ENCODE data around the gene VHLL. TPM values are rescaled to one million over a fixed set of nuclear protein-coding genes. Genes with fewer than 3 reads are reported as not detected.

VHLL gene
- total RNA-seq, 2 donors from 2014 or later: not detected

- DNase-seq (ENCODE audit: low spot score): no peak
Observed at GRCh38 chr1:156262461-156263287, 36.4 kb downstream of the VHLL start.

DNA sequence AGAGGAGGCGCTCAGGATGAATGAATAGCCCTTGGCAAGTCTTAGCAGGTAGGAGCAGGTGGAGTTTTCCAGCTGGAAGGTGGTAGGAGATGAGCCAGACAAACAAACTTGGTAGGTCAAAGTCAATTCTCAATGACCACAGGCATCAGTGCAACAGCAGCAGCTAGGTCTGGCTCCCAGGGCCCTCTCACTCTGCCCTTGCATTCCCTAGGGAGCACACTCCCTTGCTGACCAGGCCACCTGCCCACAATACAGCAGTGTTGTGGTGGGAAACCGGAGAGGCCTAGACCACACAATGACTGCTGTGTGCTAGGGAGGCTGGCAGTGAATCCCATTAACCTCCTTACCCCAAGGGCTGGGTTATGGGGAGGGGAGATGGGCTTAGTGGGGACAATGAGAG is 38.2 kb downstream of the VHLL start:
- intact Hi-C loops (cut with DNase I): no loop called here

More at GRCh38 chr1:156262461-156263287, 36.4 kb downstream of the VHLL start:
- intact Hi-C loops (cut with DNase I): no loop called here

GRCh38 chr1:156259805-156260204 is 39.3 kb downstream of the VHLL start:
- no peak for DNase-seq (ENCODE audit: low spot score)
- intact Hi-C loops (cut with DNase I): no loop called here

More for the DNA sequence above, 38.2 kb downstream of the VHLL start:
- no peak for DNase-seq (ENCODE audit: low spot score)

DNA sequence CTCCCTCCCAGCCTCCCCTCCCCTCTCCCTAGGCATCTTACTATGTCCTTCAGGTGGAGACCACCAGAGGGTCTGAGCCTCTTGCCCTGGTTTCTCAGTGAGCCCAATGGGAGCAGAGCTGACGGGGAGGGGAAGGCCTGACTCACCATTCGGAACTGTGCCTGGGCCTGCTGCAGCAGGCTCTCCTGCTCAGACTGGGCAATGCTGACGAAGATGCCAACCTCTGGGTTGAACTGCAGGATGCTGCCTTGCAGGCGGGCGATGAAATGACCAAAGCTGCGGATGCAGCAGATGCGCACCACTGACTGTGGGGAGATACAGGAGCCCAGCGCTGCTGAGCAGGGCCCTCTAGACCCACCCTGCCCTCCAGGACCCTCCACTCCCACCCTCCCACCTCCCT is 40.2 kb downstream of the VHLL start:
- intact Hi-C loops (cut with DNase I): no loop called here
- no peak for DNase-seq (ENCODE audit: low spot score)

GRCh38 chr1:156257711-156258110 is 41.4 kb downstream of the VHLL start:
- intact Hi-C loops (cut with DNase I): no loop called here
- DNase-seq (ENCODE audit: low spot score): no peak

DNA sequence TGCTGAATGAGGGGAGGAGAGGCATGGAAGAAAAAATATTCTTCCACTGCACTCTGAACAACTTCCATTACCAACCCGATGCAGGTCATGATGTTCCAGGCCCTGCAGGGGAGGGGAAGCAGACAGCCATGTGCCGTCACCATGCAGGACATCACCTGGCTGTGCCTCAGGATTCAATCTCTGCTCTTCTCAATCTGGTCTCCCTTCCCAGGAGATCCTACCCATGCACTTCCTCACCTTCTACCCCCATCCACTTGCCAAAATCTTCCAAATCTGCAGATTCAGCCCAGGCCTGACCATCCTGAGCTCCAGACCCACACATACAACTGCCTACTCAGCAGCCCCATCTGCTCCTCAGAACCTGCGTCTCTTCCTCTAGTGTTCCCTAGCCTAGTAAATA is 45.5 kb downstream of the VHLL start:
- DNase-seq (ENCODE audit: low spot score): no peak
- intact Hi-C loops (cut with DNase I): no loop called here

GRCh38 chr1:156251527-156251926 is 47.6 kb downstream of the VHLL start:
- intact Hi-C loops (cut with DNase I): no loop called here
- DNase-seq (ENCODE audit: low spot score): no peak

GRCh38 chr1:156249593-156249992 is 49.5 kb downstream of the VHLL start:
- no peak for DNase-seq (ENCODE audit: low spot score)
- intact Hi-C loops (cut with DNase I): no loop called here

Other genes starting within 250 kb of the VHLL start
- 10 to 100 TPM; 18.0 to 29.1 TPM for gene UBQLN4, start 245.5 kb downstream of the VHLL start, total RNA-seq
- 10 to 100 TPM; 34.7 to 38.4 TPM for gene LAMTOR2, start 244.5 kb downstream of the VHLL start, total RNA-seq
- not detected for gene RAB25, start 238.1 kb downstream of the VHLL start, total RNA-seq
- under 1 TPM; 0.23 to 0.76 TPM for gene MEX3A, start 216.8 kb downstream of the VHLL start, total RNA-seq
- 100 to 1,000 TPM; 500 to 599 TPM for gene LMNA, start 184.6 kb downstream of the VHLL start, total RNA-seq
- 1 to 10 TPM; 5.8 to 8.0 TPM for gene SEMA4A, start 145.7 kb downstream of the VHLL start, total RNA-seq
- gene SLC25A44, start 105.2 kb downstream of the VHLL start, total RNA-seq: 10 to 100 TPM; 16.1 to 21.2 TPM
- gene PMF1, start 86.3 kb downstream of the VHLL start, total RNA-seq: 10 to 100 TPM; 31.8 to 34.6 TPM
- under 1 TPM in 1 of 2 donors, not detected in 1; 0.71 TPM for gene BGLAP, start 57.1 kb downstream of the VHLL start, total RNA-seq
- gene PAQR6, start 51.3 kb downstream of the VHLL start, total RNA-seq: 1 to 10 TPM in 1 of 2 donors, under 1 TPM in 1; 0.43 to 1.9 TPM
- 10 to 100 TPM; 44.0 to 50.9 TPM for gene SMG5, start 16.5 kb downstream of the VHLL start, total RNA-seq
- gene TMEM79, start 15.0 kb downstream of the VHLL start, total RNA-seq: 1 to 10 TPM; 1.6 to 2.7 TPM
- 10 to 100 TPM; 34.2 to 51.5 TPM for gene GLMP, start 3.6 kb downstream of the VHLL start, total RNA-seq
- gene CCT3, start 39.0 kb upstream of the VHLL start, total RNA-seq: 100 to 1,000 TPM; 124 to 133 TPM
- not detected for gene TSACC, start 39.2 kb upstream of the VHLL start, total RNA-seq
- not detected for gene RHBG, start 69.9 kb upstream of the VHLL start, total RNA-seq
- gene MEF2D, start 201.5 kb upstream of the VHLL start, total RNA-seq: 100 to 1,000 TPM in 1 of 2 donors, 10 to 100 TPM in 1; 77.5 to 102 TPM